K562 (cell line): ENCODE measurements around the gene TCAP. TPM values are rescaled to one million over a fixed set of nuclear protein-coding genes. Genes with fewer than 3 reads are reported as not detected.

Experiments
- ATAC-seq: fragments of 200-7000 bp; cut with Tn5 transposase; 3 replicates; pipeline ENCODE4 v1.9.1; 2020; ENCODE audit warnings: moderate library complexity
- BruUV-seq: library from RNA; stranded (reverse); fragments of 400-500 nt; replicated peaks from 2 replicates; lab custom pipeline; 2021; lab: Mats Ljungman, UMichigan
- CTCF ChIA-PET: fragments of 300-600 bp; formaldehyde crosslinking; extraction: SDS; loops from one replicate; lab custom pipeline; 2021; ENCODE audit warnings: low intra/inter-chr PET ratio; lab: Yijun Ruan, JAX
- POLR2A ChIA-PET: fragments of 300-600, 350-650 bp; sonication (Branson Sonifier 250); formaldehyde crosslinking; extraction: SDS; loops from one replicate; lab custom pipeline; 2021; ENCODE audit warnings: antibody characterized with exemption, inconsistent platforms; lab: Yijun Ruan, JAX
- DNase-seq, 4 experiments: peaks; one replicate each; pipeline versions ENCODE4 v3.0.0 to v3.0.0-alpha.2; 2011 to 2018; ENCODE audit warnings: low spot score in 3 of 4, mixed read lengths in 3 of 4; ENCODE audit errors: extremely low read depth in 1 of 4
- FAIRE-seq: peaks from 2 replicates; lab custom pipeline; 2011; peaks lifted over from hg19 to GRCh38; lab: Jason Lieb, UNC
- H2AFZ ChIP-seq: 2 replicates; pipeline ENCODE4 v1.6.0; 2011; ENCODE audit warnings: low read depth, low read length, control low read depth, inconsistent platforms
- H3K27ac ChIP-seq: fragments of 200-600 bp; 3 replicates; pipeline ENCODE4 v1.8.0; 2011; ENCODE audit warnings: low read depth, mild to moderate bottlenecking, control low read depth, inconsistent platforms, low read length, moderate library complexity, mixed read lengths; ENCODE audit errors: extremely low read depth
- H3K27me3 ChIP-seq, 2 experiments: fragments of 300-600 bp in 1 of 2; 2 replicates in 1 of 2; 3 replicates in 1 of 2; pipeline versions ENCODE4 v1.6.0 to v1.8.0; 2011; ENCODE audit warnings: inconsistent platforms in 2 of 2, low read length in 2 of 2, mild to moderate bottlenecking in 1 of 2, mixed read lengths in 1 of 2, moderate library complexity in 1 of 2; ENCODE audit not compliant: control insufficient read depth in 2 of 2, insufficient read depth in 2 of 2
- H3K36me3 ChIP-seq: fragments of 300-600 bp; 3 replicates; pipeline ENCODE4 v1.8.0; 2011; ENCODE audit warnings: mild to moderate bottlenecking, low read length, inconsistent platforms; ENCODE audit not compliant: control insufficient read depth, insufficient read depth
- H3K4me1 ChIP-seq, 2 experiments: fragments of 200-600 bp in 1 of 2; replicated peaks in 1 of 2; 2 replicates in 1 of 2; 3 replicates in 1 of 2; pipeline versions ENCODE4 v1.5.1 to v1.8.0; 2011; ENCODE audit warnings: inconsistent platforms in 2 of 2, low read length in 2 of 2, mild to moderate bottlenecking in 1 of 2, mixed read lengths in 1 of 2, moderate library complexity in 1 of 2; ENCODE audit not compliant: control insufficient read depth in 2 of 2, insufficient read depth in 2 of 2
- H3K4me2 ChIP-seq: 2 replicates; pipeline ENCODE4 v1.6.1; 2011; ENCODE audit warnings: low read length, control low read depth, inconsistent platforms, mixed read lengths; ENCODE audit not compliant: insufficient read depth
- H3K4me3 ChIP-seq: fragments of 200-600 bp; sonication (generic), shearing (Covaris generic); 2 replicates; pipeline ENCODE4 v1.5.1; 2016; ENCODE audit warnings: control low read depth, inconsistent platforms
- H3K79me2 ChIP-seq: fragments of 200-600 bp; 3 replicates; pipeline ENCODE4 v1.8.0; 2011; ENCODE audit warnings: low read length, inconsistent platforms; ENCODE audit not compliant: control insufficient read depth, insufficient read depth
- H3K9ac ChIP-seq, 2 experiments: 2 replicates each; pipeline versions ENCODE4 v1.6.0 to v1.6.1; 2011; ENCODE audit warnings: low read depth in 2 of 2, low read length in 2 of 2, control low read depth in 1 of 2, inconsistent platforms in 1 of 2, mild to moderate bottlenecking in 1 of 2, mixed read lengths in 1 of 2; ENCODE audit not compliant: insufficient read depth in 1 of 2
- H3K9me1 ChIP-seq: one replicate; pipeline ENCODE4 v1.6.0; 2011; ENCODE audit warnings: inconsistent platforms, mild to moderate bottlenecking, low read length, moderate library complexity; ENCODE audit not compliant: control insufficient read depth, insufficient read depth
- H3K9me3 ChIP-seq: replicated peaks from 2 replicates; pipeline ENCODE4 v1.5.1; 2011; ENCODE audit warnings: low read depth, low read length, inconsistent platforms; ENCODE audit not compliant: control insufficient read depth, insufficient read depth
- H4K20me1 ChIP-seq: replicated peaks from 2 replicates; pipeline ENCODE4 v1.6.1; 2011; ENCODE audit warnings: low read length, inconsistent platforms, mixed read lengths; ENCODE audit not compliant: control insufficient read depth, insufficient read depth
- FOXA1 ChIP-seq: fragments of 450-650 bp; IDR thresholded peaks from 2 replicates; pipeline ENCODE4 v1.6.1; 2016; ENCODE audit warnings: mild to moderate bottlenecking, borderline replicate concordance
- HMGN3 ChIP-seq: IDR thresholded peaks from 2 replicates; pipeline ENCODE4 v1.6.1; 2011; ENCODE audit warnings: borderline replicate concordance, low read depth, mild to moderate bottlenecking, mixed read lengths, low read length; ENCODE audit not compliant: insufficient read length; ENCODE audit errors: extremely low read depth
- LARP7 ChIP-seq: fragments of 450-650 bp; IDR thresholded peaks from 2 replicates; pipeline ENCODE4 v1.6.1; 2016
- RUNX1 ChIP-seq: sonication (generic); IDR thresholded peaks from 2 replicates; pipeline ENCODE4 v1.6.1; 2016; ENCODE audit warnings: antibody characterized with exemption, low read depth
- TEAD2 ChIP-seq: fragments of 450-650 bp; IDR thresholded peaks from 2 replicates; pipeline ENCODE4 v1.6.1; 2016; ENCODE audit warnings: missing genetic modification characterization, control low read depth, missing compliant biosample characterization
- TOE1 ChIP-seq, 2 experiments: fragments of 450-650 bp in 1 of 2; sonication (generic) in 1 of 2; formaldehyde crosslinking in 1 of 2; IDR thresholded peaks; 2 replicates each; pipeline versions ENCODE4 v1.7.1 to v1.8.0; 2016 to 2022; ENCODE audit warnings: borderline replicate concordance in 2 of 2, mild to moderate bottlenecking in 2 of 2, antibody characterized with exemption in 1 of 2, inconsistent platforms in 1 of 2, low read depth in 1 of 2, missing genetic modification reagents in 1 of 2, moderate library complexity in 1 of 2
- ZNF124 ChIP-seq: sonication (generic); formaldehyde crosslinking; IDR thresholded peaks from 2 replicates; pipeline ENCODE4 v1.8.1; 2022; ENCODE audit warnings: missing genetic modification reagents
- WGBS: fragments of 100-300 bp; shearing (Covaris generic); methylation state at CpG from one replicate; pipeline ENCODE4 v1.1.6; 2016; ENCODE audit warnings: low coverage, mixed read lengths; ENCODE audit not compliant: insufficient coverage; ENCODE audit errors: missing lambda C conversion rate; 5-methylcytosine and 5-hydroxymethylcytosine counted together
- in situ Hi-C: fragments of 300-500 bp; cut with MboI; formaldehyde crosslinking; loops from 4 replicates; pipeline ENCODE4 v1.15.0; 2018; ENCODE audit warnings: inconsistent platforms, mixed read lengths
- intact Hi-C: fragments of 100-400 bp; cut with micrococcal nuclease; formaldehyde crosslinking; loops from 2 replicates; pipeline ENCODE4 v1.14.2; 2022
- polyA plus RNA-seq, 8 experiments: library from polyadenylated mRNA; depleted of rRNA in 4 of 8; stranded (reverse) in 5 of 8; unstranded in 3 of 8; fragments of >200 nt; fragmentation: Nextera tagmentation in 2 of 8; fragmentation: Illumina TruSeq in 1 of 8; extraction: Ambion mirVana in 2 of 8; extraction: Trizol in 1 of 8; gene quantifications; 2 replicates each; pipeline versions ENCODE4 v1.2.1 to v1.2.3, GENCODE V29; 2011 to 2014; ENCODE audit warnings: inconsistent platforms in 1 of 8, missing spikeins in 1 of 8
- total RNA-seq, 7 experiments: library from RNA; depleted of rRNA in 6 of 7; stranded (reverse); fragments of >200 nt in 6 of 7; fragmentation: Illumina TruSeq in 2 of 7; extraction: Trizol in 2 of 7; gene quantifications; 2 replicates each; pipeline versions ENCODE4 v1.2.1 to v1.2.3, GENCODE V29; 2011 to 2021; ENCODE audit warnings: low replicate concordance in 1 of 7
- TF ChIP-seq, protein P1 (sequence below): fragments of 250-450 bp; sonication (Bioruptor Pico); IDR thresholded peaks from 2 replicates; pipeline ENCODE4 v1.8.0; 2022; ENCODE audit warnings: moderate library complexity, mild to moderate bottlenecking, inconsistent platforms
- TF ChIP-seq, protein P2 (sequence below): fragments of 200-400 bp; formaldehyde crosslinking; IDR thresholded peaks from 2 replicates; pipeline ENCODE4 v1.6.1; 2017; ENCODE audit warnings: mild to moderate bottlenecking, low read depth, low read length, moderate library complexity
- TF ChIP-seq, protein P3 (sequence below): fragments of 250-450 bp; sonication (Bioruptor Pico); IDR thresholded peaks from 2 replicates; pipeline ENCODE4 v1.4.0; 2020; ENCODE audit warnings: mild to moderate bottlenecking, moderate library complexity

TCAP gene
- total and polyA plus RNA-seq, 9 of the 15 experiments (the other 6 are each of a cell fraction or from before 2014, with no cell fraction given), result 0.33 to 1.4 (median 0.82) TPM; not detected in 2

DNA sequence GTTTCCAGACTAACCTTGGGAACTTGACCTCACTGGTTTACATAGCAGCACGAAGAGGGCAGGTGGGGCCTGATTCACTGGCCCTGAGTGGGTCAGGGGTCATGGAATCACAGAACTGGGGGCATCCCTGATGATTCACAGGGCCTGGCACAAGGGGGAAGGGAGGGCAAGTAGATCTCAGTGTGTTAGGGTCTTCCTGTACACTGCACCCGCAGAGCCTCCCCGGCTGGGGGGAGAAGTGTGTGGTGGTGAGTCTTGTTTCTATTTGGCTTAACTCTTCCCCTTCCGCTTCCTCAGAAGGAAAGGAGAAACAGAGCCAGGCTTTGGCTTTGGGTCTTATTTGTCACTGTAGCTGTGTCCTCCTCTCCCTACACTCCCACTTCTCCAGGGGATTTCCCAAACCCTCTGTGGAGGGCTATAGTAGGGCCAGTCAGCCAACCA lies 24.5 kb upstream of the TCAP start:
- intact Hi-C loops, result no loop called here
- no peak overlapping the region for H2AFZ ChIP-seq
- no peaks in the 10 kb centered on the region for H3K27me3 ChIP-seq
- peaks cover 11% of the 10 kb centered on the region; the same call in 2 of the 3 replicates for H3K36me3 ChIP-seq
- ChIA-PET CTCF (no interaction called here), POLR2A (interaction anchor here (1.1 to 1.7 kb wide), 4 partner anchors 12 to 31 kb away, joined by 3 to 7 read pairs (median 3); no protein-coding TSS in a partner anchor)
- WGBS, result 26% methylated on average over 3 of the region's 4 CpGs
- H3K4me2 ChIP-seq, result no peak overlapping the region
- H3K4me1 ChIP-seq, result peaks cover 69 to 70% of the 10 kb centered on the region in 2 experiments
- DNase-seq, result no peak
- ATAC-seq, result no peak
- TF ChIP-seq TOE1 (IDR thresholded peaks at IDR 0.05; ENCODE audit: borderline replicate concordance) (no peak), TOE1 (CRISPR knock-in tag; IDR thresholded peaks at IDR 0.05; ENCODE audit: borderline replicate concordance, low read depth) (no peak), LARP7 (no peak), TEAD2 (no peak), ZNF124 (CRISPR knock-in tag) (no peak), FOXA1 (no peak), RUNX1 (no peak), HMGN3 (no peak)
- TF ChIP-seq, protein P1, sequence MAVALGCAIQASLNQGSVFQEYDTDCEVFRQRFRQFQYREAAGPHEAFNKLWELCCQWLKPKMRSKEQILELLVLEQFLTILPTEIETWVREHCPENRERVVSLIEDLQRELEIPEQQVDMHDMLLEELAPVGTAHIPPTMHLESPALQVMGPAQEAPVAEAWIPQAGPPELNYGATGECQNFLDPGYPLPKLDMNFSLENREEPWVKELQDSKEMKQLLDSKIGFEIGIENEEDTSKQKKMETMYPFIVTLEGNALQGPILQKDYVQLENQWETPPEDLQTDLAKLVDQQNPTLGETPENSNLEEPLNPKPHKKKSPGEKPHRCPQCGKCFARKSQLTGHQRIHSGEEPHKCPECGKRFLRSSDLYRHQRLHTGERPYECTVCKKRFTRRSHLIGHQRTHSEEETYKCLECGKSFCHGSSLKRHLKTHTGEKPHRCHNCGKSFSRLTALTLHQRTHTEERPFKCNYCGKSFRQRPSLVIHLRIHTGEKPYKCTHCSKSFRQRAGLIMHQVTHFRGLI (CRISPR knock-in tag), result no peak
- TF ChIP-seq, protein P2, sequence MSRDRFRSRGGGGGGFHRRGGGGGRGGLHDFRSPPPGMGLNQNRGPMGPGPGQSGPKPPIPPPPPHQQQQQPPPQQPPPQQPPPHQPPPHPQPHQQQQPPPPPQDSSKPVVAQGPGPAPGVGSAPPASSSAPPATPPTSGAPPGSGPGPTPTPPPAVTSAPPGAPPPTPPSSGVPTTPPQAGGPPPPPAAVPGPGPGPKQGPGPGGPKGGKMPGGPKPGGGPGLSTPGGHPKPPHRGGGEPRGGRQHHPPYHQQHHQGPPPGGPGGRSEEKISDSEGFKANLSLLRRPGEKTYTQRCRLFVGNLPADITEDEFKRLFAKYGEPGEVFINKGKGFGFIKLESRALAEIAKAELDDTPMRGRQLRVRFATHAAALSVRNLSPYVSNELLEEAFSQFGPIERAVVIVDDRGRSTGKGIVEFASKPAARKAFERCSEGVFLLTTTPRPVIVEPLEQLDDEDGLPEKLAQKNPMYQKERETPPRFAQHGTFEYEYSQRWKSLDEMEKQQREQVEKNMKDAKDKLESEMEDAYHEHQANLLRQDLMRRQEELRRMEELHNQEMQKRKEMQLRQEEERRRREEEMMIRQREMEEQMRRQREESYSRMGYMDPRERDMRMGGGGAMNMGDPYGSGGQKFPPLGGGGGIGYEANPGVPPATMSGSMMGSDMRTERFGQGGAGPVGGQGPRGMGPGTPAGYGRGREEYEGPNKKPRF, result no peak
- TF ChIP-seq, protein P3, sequence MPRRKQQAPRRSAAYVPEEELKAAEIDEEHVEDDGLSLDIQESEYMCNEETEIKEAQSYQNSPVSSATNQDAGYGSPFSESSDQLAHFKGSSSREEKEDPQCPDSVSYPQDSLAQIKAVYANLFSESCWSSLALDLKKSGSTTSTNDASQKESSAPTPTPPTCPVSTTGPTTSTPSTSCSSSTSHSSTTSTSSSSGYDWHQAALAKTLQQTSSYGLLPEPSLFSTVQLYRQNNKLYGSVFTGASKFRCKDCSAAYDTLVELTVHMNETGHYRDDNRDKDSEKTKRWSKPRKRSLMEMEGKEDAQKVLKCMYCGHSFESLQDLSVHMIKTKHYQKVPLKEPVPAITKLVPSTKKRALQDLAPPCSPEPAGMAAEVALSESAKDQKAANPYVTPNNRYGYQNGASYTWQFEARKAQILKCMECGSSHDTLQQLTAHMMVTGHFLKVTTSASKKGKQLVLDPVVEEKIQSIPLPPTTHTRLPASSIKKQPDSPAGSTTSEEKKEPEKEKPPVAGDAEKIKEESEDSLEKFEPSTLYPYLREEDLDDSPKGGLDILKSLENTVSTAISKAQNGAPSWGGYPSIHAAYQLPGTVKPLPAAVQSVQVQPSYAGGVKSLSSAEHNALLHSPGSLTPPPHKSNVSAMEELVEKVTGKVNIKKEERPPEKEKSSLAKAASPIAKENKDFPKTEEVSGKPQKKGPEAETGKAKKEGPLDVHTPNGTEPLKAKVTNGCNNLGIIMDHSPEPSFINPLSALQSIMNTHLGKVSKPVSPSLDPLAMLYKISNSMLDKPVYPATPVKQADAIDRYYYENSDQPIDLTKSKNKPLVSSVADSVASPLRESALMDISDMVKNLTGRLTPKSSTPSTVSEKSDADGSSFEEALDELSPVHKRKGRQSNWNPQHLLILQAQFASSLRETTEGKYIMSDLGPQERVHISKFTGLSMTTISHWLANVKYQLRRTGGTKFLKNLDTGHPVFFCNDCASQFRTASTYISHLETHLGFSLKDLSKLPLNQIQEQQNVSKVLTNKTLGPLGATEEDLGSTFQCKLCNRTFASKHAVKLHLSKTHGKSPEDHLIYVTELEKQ (CRISPR knock-in tag), result no peak
- no TSS peak for BruUV-seq
- H3K9ac ChIP-seq, result peak overlapping the region in 1 of 2 experiments; percentile 81; a peak in 1 of 4 replicates
- H3K27ac ChIP-seq, result no peak overlapping the region
- no peaks in the 10 kb centered on the region for H3K9me1 ChIP-seq
- FAIRE-seq, result no peak
- no peak overlapping the region for H3K4me3 ChIP-seq
- peaks cover 81% of the 10 kb centered on the region for H3K79me2 ChIP-seq
- peaks cover 26% of the 10 kb centered on the region for H4K20me1 ChIP-seq
- H3K9me3 ChIP-seq, result no peaks in the 10 kb centered on the region
- in situ Hi-C loops, result no loop called here
